ENCODE measurements around the gene MCC. TPM values are rescaled to one million over a fixed set of nuclear protein-coding genes. Genes with fewer than 3 reads are reported as not detected.

MCC gene
- total RNA-seq, 1 experiment from 2014 or later: 23.5 TPM

DNA sequence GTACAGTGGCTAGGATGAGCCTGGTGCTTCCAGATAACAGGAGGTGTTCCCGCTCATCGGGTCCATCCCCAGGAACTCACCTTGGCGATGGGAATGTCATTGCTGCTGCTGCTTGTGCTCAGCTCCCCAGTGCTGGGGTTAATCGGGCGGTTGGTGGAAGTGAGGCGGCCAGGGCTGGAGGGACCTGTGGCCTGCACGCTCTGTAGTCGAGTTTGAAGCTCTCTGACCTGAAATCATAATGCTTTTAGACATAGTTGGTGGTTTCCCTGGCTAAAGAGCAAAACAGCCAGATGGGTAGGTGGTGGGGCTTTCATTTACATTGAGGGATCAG is 403.2 kb downstream of the MCC start (continued):
- TF ChIP-seq ZNF532 (CRISPR knock-in tag; IDR thresholded peaks at IDR 0.05; ENCODE audit: borderline replicate concordance): no peak
- TF ChIP-seq SMAD4 (CRISPR knock-in tag; IDR thresholded peaks at IDR 0.05): no peak
- no peak for TF ChIP-seq RELA (CRISPR knock-in tag; IDR thresholded peaks at IDR 0.05; ENCODE audit: borderline replicate concordance)
- no peak for TF ChIP-seq NFE2L1 (CRISPR knock-in tag; IDR thresholded peaks at IDR 0.05)
- TF ChIP-seq ZNF263 (CRISPR knock-in tag; IDR thresholded peaks at IDR 0.05; ENCODE audit: low read depth): no peak
- no peak for TF ChIP-seq USF1 (CRISPR knock-in tag; IDR thresholded peaks at IDR 0.05)
- no peak for TF ChIP-seq ATF1 (CRISPR knock-in tag; IDR thresholded peaks at IDR 0.05)

DNA sequence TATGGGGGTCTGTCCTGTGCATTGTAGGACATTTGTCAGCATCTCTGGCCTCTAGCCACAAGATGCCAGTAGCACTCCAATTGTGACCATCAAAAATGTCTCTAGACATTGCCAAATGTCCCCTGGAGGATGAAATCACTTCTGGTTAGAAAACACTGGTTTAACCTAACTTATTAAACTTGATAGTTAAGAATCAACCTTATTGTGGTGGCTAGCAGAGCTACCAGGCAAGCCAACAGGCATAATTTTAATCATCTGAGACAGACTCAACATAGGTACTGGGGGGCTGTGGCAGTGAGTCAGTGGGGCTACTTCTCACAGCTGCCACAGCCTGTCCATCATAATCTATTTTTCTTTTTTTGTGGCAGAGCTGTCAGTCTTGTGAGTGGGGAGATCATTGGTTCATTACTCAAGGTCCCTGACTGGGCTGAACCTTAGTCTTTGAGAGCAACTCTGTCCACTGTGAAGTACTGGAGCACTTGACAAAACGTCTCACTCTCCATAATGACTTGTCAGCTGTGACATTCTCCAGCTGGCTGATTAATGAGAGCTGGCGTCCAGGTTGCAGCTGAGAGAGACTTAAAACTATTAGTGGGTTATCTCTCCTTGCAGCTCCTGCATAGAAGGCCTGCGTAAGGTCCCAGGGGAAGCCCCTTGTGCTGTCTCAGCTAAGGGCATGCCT is 403.7 kb downstream of the MCC start:
- Mint-ChIP-seq H3K27me3 (ENCODE audit: low read depth) (no peaks in the 10 kb centered on the region), H3K36me3 (peaks cover 26% of the 10 kb centered on the region), H3K4me3 (no peak overlapping the region), H3K4me1 (peaks cover 12% of the 10 kb centered on the region), H3K9me3 (0 out of 2 replicates have a peak, but pooled peaks cover 4% of the 10 kb centered on the region), H3K27ac (no peak overlapping the region)
- ATAC-seq (no peak), DNase-seq (ENCODE audit: low spot score) (no peak)
- CTCF ChIA-PET: interaction anchor here (1.0 kb wide), 1 partner anchor 39 kb away, joined by 3 read pairs; no protein-coding TSS in a partner anchor
- POLR2A ChIA-PET: no interaction called here
- no peak for TF ChIP-seq ZNF232 (CRISPR knock-in tag; IDR thresholded peaks at IDR 0.05)
- no peak for TF ChIP-seq PREB (CRISPR knock-in tag; IDR thresholded peaks at IDR 0.05; ENCODE audit: borderline replicate concordance)
- no peak for TF ChIP-seq ZNF532 (CRISPR knock-in tag; IDR thresholded peaks at IDR 0.05; ENCODE audit: borderline replicate concordance)
- no peak for TF ChIP-seq NR1H2 (CRISPR knock-in tag; IDR thresholded peaks at IDR 0.05)
- no peak for TF ChIP-seq NFE2L1 (CRISPR knock-in tag; IDR thresholded peaks at IDR 0.05)
- TF ChIP-seq STAT6 (CRISPR knock-in tag; conservative IDR thresholded peaks at IDR 0.05; ENCODE audit: low read depth): no peak
- TF ChIP-seq CDX4 (CRISPR knock-in tag; IDR thresholded peaks at IDR 0.05; ENCODE audit: borderline replicate concordance): no peak
